ENCODE measurements around the gene YIPF3.

The YIPF3 gene

DNA sequence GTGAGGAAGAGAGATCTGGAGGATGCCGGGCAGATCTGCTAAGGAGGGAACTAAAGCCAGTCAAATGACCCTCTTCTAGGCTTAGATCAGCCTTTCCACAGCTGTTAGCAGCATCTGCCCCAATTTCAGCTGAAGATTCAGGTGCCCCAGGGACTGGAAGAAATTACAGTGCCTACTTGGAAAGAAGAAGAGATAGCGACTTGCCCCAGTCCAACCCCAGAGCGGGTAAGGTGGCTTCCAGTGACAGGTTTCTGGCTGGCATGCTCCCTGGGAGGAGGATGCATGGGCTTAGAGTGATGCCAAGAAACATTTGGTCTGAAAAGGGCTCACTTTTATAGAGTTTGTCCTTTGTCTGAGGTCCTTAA is 38.7 kb downstream of the YIPF3 start:
- TF ChIP-seq, protein P1, sequence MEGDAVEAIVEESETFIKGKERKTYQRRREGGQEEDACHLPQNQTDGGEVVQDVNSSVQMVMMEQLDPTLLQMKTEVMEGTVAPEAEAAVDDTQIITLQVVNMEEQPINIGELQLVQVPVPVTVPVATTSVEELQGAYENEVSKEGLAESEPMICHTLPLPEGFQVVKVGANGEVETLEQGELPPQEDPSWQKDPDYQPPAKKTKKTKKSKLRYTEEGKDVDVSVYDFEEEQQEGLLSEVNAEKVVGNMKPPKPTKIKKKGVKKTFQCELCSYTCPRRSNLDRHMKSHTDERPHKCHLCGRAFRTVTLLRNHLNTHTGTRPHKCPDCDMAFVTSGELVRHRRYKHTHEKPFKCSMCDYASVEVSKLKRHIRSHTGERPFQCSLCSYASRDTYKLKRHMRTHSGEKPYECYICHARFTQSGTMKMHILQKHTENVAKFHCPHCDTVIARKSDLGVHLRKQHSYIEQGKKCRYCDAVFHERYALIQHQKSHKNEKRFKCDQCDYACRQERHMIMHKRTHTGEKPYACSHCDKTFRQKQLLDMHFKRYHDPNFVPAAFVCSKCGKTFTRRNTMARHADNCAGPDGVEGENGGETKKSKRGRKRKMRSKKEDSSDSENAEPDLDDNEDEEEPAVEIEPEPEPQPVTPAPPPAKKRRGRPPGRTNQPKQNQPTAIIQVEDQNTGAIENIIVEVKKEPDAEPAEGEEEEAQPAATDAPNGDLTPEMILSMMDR (IDR thresholded peaks at IDR 0.05) = no peak
- H3K4me3 ChIP-seq = peak overlapping the region; percentile 75
- DNase-seq (ENCODE audit: low spot score) = no peak
- H3K27ac ChIP-seq = peak overlapping the region in 1 of 2 donors; percentile 75

DNA sequence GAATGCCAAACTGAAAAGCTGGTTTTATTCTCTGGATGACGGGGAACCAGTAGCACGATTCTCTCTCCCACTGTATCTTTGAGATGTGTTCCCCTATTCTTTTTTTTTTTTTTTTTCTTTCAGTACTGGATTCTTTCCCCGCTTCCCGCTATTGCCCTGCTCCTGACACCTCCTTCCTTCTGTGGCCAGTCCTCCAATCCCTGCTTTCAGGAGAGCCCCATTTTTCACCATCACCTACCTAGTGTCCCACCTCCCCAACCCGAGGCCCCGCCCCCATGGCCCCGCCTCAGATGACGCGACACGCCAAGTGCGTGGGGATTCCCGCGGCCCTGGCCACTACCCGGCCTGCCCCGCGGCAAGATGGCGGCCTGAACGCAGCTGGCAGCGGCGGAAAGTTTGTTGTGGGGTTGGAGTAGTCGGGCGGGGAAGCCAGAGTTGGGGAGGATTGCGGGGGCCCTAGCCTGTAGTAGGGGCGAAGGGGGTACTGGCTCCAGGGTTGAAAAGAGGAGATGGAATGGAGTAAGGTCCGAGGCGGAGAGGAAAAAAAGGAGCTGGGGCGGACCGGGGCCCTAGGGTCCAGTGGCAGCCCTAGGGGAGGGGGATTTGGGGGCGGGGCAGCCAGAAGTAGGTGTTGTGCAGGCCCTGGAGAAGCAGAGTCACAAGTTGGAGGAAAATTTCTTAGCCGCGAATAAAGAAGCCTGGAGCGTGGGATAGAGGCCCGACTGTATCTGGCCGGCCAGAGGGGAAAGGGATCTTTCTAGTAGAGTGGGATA is 39.3 kb downstream of the YIPF3 start, which contains the start of gene TJAP1:
TJAP1 (plus strand) TSS at position 336 of the 773 bp plus-strand sequence. CDS start 21,432 bp downstream, outside the sequence.
- H3K4me3 ChIP-seq = peak within 1 kb of the TSS; percentile 75
- DNase-seq (ENCODE audit: low spot score) = peak; percentile 93
- H3K27ac ChIP-seq = peak within 1 kb of the TSS; percentile 66 to 75
- TF ChIP-seq, protein P1 (IDR thresholded peaks at IDR 0.05) = no peak

DNA sequence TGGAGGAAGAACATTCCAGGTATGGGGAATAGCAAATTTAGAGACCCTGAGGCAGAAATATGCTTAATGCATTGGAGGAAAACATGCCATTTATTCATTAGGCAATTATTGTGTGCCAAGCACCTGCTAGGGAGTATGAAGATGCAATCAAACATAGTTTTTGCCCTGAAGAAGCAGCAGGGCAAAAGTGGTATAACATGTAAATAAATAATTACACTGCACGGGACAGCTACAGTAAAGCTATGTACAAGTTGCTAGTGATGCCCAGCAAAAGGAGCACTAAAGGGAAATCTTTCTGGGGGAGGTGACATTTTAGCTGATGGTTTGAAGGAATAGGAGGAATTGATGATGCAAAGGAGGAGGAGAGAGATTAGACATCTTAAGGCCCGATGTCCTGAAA is 40.0 kb downstream of the YIPF3 start:
- TF ChIP-seq, protein P1 (IDR thresholded peaks at IDR 0.05) = no peak
- H3K27ac ChIP-seq = peak overlapping the region; percentile 35 to 66
- DNase-seq (ENCODE audit: low spot score) = no peak
- peak overlapping the region; percentile 75 for H3K4me3 ChIP-seq

DNA sequence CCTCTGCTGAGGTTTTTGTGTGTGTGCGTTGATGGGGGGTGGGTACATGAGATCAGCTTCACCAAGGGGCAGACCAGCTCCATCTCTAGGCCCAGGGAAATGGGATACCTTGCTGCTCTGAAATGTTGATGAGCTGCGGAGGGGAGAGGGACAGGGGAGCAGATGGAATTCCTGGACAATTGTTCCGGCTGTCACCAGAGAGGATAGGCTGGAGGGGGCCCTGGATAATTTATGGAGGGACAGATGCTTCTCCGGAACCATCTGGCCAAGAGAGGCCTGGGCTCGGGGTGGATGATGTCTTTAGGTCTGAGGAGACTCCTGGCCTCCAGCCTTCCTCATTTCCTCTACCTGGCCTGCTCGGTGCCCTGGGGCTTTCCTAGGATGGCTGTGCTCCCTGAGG is 41.2 kb downstream of the YIPF3 start:
- Histone ChIP-seq H3K4me3 (no peak overlapping the region), H3K27ac (no peak overlapping the region)
- no peak for DNase-seq (ENCODE audit: low spot score)
- TF ChIP-seq, protein P1 (IDR thresholded peaks at IDR 0.05) = no peak

DNA sequence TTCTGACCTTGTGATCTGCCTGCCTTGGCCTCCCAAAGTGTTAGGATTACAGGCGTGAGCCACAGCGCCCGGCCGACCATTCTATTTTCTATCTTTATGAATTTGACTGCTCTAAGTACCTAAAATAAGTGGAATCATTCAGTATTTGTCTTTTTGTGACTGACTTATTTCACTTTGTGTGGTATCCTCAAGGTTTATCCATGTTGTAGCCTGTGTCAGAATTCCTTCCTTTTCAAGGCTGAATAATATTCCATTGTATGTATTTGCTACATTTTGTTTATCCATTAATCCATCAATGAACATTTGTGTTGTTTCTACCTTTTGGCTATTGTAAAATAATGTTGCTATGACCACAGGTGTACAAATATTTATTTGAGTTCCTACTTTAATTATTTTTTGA is 44.2 kb downstream of the YIPF3 start:
- TF ChIP-seq, protein P1 (IDR thresholded peaks at IDR 0.05) = no peak
- Histone ChIP-seq H3K27ac (no peak overlapping the region), H3K4me3 (no peak overlapping the region)
- no peak for DNase-seq (ENCODE audit: low spot score)

DNA sequence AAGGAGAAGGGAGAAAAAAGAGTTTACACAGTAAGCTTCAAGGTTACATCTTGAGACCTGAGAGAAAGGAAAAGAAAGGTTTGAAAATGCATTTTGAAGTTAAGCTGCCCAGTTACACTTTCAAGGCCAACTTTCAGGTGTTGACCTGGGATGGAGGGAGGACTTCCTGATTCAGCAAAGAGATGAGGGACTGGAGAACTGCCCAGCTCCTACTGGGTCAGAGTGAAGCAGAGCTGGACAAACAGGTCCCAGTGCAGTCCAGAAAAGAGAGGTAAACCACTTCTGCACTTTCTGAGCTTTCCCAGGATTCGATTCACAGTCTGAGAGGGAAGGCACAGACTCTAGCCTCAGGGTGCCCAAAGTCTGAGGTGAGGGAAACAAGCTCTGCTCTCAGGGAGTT is 45.3 kb downstream of the YIPF3 start:
- TF ChIP-seq, protein P1 (IDR thresholded peaks at IDR 0.05) = no peak
- Histone ChIP-seq H3K4me3 (no peak overlapping the region), H3K27ac (no peak overlapping the region)
- no peak for DNase-seq (ENCODE audit: low spot score)

DNA sequence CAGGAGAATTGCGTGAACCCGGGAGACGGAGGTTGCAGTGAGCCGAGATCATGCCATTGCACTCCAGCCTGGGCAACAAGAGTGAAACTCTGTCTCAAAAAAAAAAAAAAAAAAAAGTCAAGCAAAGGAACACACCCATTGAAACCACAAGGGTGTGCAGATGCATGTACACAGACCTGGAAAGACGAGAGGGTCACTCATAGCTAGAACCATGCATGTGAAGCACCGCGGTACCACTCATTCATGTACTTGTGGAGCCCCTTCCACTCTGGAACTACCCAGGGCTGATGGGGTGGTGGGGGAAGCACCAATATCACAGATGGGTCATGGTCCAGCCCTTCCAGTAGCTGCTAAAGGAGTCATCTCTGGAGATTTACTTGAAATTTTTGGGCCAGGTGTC is 46.8 kb downstream of the YIPF3 start:
- no peak overlapping the region for H3K27ac ChIP-seq
- no peak overlapping the region for H3K4me3 ChIP-seq
- TF ChIP-seq, protein P1 (IDR thresholded peaks at IDR 0.05) = no peak
- DNase-seq (ENCODE audit: low spot score) = no peak

Measured in coronary artery (tissue), 2 donors.